Dermis blood vessel endothelial cell (primary cell): Measurements from ENCODE around the gene COL4A2. TPM values are rescaled to one million over a fixed set of nuclear protein-coding genes. Genes with fewer than 3 reads are reported as not detected.
A peak's percentile ranks its signal among the peaks of the same experiment; 100 is the strongest.

Experiments used
- DNase-seq: peaks from one replicate; pipeline ENCODE4 v3.0.0; 2010
- total RNA-seq: library from RNA; depleted of rRNA; stranded (reverse); fragments of >200 nt; gene quantifications from 2 replicates; pipeline ENCODE4 v1.2.3, GENCODE V29; 2014

Gene COL4A2
- total RNA-seq, 1 donor from 2014 or later, result 1,320 TPM

DNA sequence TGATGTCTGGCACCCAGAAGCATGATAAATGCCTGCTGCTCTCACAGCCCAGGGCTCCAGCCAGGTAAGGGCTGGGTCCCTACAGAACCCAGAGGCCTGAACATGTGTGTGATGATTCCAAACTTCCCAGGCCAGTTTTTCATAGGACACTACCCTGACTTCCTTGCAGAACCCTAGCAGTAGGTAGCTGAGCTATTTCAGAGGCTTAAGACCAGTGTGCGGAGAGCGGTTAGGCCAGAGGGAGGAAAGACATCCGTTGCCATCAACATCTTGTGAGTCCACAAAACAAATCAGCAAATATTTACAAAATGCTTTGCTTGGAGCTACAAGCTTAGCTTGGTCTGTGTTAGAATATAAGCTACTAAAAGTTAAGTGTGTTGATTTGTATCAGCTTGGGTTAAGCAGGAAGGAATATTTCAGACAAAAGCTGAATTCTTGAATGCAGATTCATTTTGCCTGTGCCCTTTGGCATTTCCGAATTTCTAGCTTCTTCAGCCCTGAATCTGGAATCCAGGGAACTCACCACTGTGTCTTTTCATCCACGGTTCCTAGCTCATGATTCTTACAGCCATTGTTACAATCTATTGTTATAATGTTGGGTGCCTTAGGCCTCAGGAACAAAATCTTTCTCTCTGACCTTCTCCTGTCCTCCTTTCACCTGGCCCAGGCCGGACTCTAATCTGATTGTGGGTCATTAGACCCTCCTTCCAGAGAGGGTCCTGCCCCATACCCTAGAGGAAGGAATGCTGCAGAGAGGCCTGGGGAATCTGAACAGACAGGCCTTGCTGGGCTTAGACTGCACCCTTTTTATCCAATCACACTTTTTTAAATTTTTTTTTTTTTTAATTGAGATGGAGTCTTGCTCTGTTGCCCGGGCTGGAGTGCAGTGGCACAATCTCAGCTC, 242.1 kb downstream of the COL4A2 start:
- no peak for DNase-seq

DNA sequence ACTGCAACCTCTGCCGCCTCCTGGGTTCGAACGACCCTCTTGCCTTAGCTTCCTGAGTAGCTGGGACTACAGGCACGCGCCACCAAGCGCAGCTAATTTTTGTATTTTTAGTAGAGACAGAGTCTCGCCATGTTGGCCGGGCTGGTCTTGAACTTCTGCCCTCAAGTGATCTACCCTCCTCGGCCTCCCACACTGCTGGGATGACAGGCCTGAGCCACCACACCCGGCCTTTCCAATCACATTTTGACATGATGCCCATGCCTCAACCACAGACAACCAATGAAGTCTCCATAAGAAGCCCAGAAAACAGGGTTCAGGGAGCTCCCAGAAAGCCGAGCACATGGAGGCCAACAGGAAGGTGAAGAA, 242.7 kb downstream of the COL4A2 start:
- no peak for DNase-seq

DNA sequence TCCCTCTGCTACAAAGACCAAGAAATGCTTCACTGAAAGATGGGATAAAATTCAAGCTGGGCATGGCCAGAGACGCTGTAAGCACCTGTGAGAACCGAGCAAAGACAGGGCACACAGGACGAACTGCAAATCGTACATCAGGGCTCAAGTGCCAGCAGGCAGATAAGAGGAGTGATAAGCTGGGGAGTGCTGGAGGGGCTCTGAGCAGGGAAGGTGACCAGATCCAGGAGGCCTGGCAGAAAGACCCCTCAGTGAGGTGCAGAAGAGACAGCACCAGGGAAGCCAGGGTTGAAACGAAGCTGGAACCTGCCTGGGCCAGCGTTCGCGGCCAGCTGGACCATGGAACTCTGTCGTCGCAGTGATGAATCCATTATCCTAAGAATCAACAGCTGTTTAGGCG, 244.2 kb downstream of the COL4A2 start:
- no peak for DNase-seq

DNA sequence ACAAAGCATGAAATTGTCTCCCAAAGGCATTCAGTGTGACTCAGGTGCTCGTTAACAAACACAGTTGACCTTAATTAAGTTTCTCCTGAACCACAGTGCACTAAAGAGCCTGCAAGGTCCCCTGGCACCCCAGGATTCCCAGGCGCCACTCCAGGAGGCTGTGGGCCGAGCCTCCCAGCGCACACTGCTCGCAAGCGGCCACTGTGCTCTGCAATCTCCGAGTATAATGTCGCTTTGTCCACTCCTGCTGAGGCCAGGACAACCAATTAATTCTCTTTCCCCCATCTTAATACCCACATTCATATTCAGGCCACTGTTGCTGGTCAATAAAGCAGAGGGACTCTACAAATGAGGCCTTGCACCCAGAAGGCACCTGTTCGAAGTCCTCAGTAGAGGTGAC, 245.7 kb downstream of the COL4A2 start:
- no peak for DNase-seq

DNA sequence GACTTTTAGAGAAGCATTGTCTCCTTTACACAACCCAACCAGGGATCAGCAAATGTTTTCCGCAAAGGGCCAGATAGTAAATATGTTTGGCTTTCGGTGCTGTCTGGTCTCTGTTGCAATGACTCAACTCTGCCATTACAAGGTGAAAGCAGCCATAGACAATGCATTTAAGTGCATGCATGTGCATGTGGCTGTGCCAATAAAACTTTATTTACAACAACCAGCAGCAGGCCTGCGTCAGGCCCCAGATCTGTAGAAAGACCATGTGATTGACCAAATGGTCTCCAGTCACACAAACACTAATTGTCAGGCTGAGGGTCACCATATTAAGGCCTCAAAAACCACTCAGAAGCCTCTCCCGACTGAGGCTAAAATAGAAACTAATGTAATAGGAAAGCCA, 246.3 kb downstream of the COL4A2 start:
- DNase-seq, result no peak

DNA sequence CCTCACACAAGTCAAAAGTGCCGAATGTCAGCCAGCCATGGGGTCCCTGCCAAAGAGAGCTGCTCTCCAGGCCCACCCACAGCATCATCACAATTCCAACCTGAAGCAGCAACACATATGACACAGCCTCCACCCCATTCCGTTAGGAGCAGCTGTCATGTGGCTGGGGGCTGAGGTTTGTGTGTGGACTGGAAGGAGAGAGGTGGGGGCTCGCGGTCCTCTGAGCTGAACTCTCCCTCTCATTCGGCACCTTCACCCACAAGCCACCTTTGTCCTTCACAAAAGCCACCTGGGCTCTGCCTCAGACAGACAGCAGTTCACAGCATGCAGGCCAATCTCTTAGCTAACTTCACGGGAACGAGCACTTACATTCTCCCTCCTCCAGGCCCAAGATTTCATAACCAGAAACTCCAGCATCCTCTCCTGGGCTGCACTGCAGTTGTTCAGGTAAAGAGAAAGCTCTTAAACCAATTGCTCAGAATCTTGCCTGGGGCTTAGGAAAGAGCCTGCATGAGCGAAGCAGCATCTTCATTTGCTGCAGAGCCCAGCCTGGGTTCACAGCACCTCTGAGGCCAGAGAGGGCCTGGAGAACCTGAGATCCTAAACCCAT, 247.2 kb downstream of the COL4A2 start:
- no peak for DNase-seq

DNA sequence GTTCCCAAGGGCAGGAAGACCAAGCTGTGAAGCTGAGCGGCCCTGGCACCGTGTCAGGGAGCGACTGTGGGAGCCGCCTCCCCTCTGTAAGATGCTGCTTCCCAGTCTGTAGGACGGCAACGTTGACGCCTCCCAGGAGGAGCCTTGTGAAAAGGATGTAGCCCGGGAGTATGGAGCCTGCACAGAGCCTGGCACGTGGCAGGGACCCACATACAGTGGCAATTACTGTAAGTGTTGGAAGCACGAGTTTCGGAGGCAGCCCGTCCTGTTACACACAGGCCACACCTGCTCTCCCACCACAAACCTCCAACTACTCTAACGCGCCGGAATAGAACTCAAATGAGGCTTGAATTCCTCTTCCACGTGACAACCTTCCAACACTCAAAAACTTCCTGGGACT, 247.9 kb downstream of the COL4A2 start:
- no peak for DNase-seq

DNA sequence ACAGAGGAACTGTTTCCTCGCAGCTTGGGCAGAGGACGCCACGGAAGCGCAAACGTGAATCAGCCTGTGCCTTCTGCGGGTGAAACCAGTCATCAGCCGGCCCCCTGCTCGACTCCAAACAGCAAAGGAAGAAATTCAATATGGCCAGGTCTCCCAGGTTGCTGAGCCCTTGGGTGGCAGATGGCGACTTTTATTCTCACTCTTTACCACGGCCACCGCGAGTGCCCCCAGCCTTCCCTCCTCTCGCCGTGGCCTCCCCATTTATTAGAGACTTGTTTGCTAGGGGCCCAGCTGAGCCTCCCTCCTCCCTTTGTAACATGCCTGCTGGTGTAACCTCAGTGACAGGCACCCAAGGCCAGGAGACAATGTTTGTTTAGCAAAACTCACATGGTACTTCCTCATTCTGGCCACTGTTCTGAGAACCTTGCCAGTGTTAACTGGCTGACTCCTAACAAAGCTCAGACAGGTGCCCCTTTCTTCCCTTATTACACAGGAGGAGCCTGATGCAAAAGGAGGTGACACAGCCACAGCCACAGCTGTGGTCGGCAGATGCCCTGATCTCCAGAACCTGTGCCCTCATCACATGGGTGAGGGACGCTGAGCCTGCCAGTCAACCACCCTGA, 248.6 kb downstream of the COL4A2 start:
- no peak for DNase-seq

DNA sequence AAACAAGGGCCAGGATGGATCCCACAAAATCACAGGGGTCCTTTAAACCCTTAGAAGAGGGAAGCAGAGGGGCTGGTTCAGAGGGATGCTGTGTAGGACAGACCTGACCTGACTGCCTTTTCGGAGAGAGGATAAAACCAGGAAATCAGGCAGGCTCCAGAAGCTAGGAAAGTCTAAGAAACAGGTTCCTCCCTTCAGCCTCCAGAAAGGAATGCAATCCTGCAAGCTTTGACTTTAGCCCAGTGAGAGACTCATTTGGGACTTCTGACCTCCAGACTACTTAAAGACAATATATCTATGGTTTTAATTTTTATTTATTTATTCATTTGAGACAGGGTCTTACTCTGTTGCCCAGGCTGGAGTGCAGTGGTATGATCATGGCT, 249.1 kb downstream of the COL4A2 start:
- DNase-seq, result no peak

DNA sequence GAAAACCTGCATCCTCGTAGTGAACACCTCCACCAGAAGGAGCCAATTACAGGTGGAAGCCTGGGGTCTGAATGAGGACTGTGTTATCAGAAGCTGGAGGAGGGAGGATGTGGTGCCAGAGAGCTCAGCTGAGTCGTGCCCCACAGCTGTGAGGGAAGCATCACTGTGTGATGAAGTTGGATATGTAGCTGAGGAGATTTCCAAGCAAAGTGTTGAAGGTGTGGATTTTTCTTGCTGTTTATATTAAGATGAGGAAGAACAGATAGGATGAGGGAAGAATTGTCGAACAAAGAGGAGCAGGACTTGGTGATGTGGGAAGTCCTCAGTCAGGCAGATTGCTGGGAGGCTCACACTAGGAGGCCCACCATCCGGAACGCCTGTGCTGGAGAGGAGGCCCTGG, 250.0 kb downstream of the COL4A2 start:
- no peak for DNase-seq

DNA sequence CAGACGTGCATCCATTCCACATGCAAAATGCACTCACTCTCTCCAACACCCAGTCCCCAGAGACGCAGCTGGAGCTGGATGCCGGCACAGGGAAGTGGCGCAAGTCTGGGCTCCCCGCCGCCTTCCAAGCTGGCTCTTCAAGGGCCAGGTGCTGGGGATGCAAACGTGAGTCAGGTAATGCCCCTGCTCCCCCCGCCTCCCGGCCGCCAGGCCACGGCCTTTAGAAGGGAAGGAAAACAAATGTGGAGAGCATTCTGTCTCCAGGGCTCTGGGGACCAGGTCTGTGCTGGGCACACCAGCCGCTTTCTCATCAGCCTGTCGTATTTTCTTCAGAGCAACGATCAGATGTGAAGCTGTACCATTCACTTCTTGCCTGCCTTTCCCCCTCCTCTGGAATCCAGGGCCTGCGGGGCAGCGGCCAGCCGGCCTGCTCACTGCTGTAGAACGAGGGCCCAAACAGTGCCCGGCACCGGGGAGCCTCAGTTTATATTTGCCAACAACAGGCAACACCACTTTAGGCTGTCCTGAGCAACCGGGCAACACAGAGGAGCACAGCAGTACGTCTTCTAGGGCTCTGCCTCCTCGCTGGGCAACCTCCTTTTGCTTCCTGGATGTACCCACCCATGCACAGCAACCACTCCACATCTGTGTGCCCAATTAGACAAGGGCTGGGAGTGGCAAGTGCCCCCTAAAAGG, 250.7 kb downstream of the COL4A2 start:
- DNase-seq, result no peak

DNA sequence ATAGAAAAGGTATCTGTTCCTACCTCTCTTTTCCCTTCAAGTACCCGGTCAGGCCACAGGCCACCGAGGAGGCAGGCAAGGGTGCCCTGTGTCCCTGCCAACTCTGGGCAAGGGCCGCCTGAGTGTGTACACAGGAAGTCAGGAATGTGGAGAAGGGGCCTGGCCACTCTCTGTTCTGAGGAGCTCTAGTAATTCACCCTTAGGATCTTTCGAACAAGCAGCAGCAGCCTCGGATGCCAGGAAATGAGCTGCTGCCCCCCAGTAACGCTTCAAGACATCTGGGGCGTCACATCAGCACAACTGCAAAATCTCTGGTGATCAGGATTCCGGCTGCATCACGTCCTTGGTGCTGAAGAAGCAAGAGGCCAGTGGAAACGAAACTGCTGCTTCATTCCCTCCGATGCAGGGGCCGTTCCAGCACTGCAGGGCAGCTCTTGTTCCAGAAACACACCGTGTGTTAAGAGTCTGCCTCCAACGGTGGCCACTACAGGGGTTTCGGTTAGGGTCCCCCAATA, 252.4 kb downstream of the COL4A2 start:
- DNase-seq, result no peak

DNA sequence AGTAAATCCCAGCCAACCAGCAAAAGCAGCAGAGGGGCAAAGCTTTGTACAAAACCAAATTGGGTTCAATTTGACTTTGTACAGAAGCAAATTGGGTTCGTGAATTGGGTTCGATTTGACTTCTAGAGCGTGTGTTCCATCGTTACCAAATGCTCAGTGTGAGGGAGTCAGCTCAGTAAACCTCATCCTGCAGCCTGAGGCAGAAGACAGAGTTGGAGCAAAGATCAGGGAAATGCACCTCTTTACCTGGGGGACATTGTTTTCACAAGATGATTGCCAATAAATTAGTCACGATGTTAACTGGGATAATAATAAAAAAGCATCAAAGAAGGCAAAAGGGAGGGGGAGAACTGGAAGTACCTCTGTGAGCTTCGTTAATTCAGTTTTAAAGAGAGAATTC, 252.9 kb downstream of the COL4A2 start:
- DNase-seq, result no peak

DNA sequence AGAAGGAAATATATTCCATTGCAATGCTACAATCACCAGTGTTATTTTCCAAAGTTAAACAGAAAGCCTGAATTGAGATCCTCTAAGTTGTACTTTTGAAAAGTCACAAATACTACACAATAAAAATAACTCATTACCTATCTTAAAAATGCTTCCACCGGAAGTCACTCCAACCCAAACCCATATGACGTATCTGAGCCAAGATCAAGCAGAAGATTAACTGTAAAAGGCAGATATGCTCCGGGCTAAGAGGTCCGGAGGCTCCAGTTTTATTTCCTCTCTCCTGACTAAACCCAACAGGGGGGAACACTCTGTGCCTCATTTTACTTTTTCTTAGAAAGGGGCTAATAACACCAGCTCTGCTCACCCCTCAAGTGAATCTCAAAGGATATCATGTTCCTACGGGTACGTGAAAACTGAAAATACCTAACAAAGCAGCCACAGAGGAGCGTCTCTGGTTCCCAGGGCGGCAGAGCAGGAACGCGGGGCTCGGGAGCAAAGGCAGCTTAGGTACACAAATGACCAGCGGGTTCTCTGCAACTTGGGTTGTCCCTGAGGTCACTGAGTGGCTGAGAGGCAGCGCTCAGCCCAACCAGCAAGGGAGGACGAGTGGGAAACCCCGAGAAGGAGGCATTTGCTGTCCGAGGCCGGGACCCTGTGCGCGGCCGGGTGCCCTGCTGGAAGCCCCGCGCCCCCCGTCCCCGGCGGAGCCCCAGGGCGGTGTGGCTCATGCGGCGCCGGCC, 253.7 kb downstream of the COL4A2 start:
- DNase-seq, result peak; percentile 47

DNA sequence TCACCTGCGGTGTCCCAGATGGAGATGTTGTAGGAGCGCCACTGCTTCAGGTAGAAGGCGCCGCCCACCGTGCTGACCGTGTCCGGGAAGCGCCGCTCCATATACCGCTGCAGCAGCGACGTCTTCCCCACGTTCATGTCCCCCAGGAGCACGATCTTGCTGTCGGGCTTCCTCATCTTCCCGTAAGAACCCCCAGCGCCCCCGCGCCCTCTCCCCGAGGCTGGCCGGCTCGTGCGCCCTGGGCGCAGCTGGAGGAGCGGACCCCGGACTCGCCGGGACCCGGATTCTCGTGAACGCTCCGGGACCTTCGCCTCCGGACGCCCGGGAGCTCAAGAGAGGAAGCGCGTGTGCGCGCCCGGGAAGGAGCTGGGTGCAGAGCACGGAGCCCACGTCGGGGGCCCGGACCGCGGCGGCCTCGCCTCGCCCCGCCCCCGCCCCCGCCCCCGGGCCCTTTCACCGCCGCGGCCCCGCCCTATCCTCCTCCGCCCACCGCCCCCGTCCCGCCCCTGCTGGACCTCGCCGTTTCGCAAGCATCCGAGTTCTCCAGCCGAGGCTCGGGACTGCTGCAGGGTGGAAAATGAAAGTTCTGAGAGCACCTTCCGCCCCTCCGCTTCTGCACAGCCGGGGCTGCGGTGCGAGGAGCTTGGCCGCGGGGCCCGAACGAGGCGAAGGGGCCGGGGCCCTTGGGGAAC, 254.4 kb downstream of the COL4A2 start, which contains the start of gene RAB20:
RAB20 (minus strand) TSS at position 379 of the 692 bp plus-strand sequence; CDS start at position 176, 203 bp downstream.
- DNase-seq, result peak; percentile 80

DNA sequence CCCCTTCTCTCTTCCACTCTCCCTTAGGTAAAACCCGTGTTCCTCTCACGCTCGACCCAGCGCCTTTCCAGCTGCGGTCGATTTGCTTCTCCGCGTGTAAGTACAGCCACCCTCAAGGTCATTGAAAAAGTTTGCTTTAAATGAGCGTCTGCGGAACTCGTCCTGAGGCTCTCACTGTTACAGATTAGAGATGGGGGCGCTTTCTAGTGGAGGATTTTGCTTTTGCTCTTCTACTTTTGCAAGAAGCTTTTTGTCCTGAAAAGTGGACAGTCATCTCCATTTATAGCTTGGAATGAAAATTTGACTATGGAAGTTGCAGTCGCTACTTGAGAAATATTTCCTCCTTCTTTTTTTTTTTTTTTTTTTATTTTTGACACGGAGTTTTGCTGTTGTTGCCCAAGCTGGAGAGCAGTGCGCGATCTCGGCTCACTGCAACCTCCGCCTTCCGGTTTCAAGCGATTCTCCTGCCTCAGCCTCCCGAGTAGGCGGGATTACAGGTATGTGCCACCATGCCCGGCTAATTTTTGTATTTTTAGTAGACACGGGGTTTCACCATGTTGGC, 255.0 kb downstream of the COL4A2 start:
- DNase-seq, result no peak

Other genes with a start within 250 kb of the COL4A2 start
- 1,485 and 1,882 TPM in 2 replicates for gene COL4A1, start 127 bp upstream of the COL4A2 start, total RNA-seq